Measurements from ENCODE around the gene RTP1.
"Not testable (repeated sequence)": the region's sequence is repeated elsewhere in the genome, so short reads cannot be mapped to it uniquely, and the experiment has no call there.

RTP1 gene

DNA sequence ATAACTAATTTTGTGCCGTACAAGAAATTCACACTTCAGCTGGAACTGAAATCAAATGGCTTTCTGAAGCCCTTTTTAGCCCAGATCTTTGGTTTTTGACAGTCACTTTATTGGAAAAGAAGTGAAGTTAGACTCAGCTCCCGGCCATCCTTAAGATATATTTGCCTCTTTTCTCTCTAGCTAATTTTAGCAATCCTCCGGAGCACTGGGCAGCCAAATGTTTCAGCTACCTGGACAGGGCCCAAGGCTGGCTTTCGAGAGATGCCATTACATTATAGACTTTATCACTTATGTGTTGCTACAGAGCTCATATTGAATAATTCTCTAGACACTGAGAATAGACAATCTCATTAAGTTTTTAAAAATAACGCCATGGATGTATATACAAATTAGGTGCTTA lies 29.5 kb upstream of the RTP1 start:
- TF ChIP-seq, protein P1, sequence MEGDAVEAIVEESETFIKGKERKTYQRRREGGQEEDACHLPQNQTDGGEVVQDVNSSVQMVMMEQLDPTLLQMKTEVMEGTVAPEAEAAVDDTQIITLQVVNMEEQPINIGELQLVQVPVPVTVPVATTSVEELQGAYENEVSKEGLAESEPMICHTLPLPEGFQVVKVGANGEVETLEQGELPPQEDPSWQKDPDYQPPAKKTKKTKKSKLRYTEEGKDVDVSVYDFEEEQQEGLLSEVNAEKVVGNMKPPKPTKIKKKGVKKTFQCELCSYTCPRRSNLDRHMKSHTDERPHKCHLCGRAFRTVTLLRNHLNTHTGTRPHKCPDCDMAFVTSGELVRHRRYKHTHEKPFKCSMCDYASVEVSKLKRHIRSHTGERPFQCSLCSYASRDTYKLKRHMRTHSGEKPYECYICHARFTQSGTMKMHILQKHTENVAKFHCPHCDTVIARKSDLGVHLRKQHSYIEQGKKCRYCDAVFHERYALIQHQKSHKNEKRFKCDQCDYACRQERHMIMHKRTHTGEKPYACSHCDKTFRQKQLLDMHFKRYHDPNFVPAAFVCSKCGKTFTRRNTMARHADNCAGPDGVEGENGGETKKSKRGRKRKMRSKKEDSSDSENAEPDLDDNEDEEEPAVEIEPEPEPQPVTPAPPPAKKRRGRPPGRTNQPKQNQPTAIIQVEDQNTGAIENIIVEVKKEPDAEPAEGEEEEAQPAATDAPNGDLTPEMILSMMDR (IDR thresholded peaks at IDR 0.05; ENCODE audit: low read length, missing control alignments): no peak
- DNase-seq (ENCODE audit: low read depth): no peak
- no peak overlapping the region for H3K4me3 ChIP-seq (replicated peaks; ENCODE audit: low read depth, low read length)

DNA sequence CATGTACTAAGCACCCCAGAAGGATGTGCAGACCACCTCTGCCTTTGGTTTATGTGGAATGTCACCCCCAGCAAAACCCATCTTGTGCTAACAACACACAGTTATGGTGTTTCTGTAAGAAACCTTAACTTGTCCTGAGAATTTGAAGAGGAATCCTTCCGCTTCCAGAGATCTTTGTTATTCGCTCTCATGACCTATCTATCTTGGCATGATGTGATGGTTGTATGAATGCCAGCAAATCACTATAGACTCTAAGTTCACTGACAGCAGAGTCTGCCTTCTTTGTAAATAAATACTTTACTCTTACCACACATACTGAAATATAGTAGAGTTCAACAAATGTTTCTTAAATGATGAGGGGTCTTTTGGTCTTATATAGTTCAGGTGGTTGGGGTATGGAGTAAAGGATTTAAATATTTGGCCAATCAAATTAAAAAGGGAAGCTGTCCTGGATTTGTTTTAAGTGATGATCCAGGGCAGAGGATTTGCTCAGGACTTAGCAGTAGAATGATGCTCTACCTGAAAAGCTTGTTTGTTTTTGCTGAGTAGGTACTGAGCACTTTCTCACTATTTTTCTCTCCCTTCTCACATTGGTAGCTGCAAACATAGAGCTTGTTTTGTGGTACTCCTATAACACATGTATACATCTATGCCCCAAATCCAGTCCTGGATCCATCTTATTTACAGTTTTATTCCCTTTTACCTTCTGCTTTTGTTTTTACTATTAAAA lies 27.9 kb upstream of the RTP1 start:
- TF ChIP-seq, protein P1 (IDR thresholded peaks at IDR 0.05; ENCODE audit: low read length, missing control alignments): no peak
- no peak for DNase-seq (ENCODE audit: low read depth)
- H3K4me3 ChIP-seq (replicated peaks; ENCODE audit: low read depth, low read length): no peak overlapping the region

DNA sequence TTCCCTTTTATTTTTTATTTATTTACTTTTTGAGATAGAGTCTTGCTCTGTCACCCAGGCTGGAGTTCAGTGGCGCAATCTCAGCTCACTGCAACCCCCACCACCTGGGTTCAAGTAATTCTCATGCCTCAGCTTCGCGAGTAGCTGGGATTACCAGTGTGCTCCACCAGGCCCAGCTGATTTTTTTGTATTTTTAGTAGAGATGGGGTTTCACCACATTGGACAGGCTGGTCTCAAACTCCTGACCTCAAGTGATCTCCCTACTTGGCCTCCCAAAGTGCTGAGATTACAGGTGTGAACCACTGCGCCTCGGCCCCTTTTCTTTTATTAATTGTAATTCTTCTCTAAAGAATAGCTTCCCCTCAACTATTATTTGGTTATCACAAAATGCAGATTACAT lies 26.4 kb upstream of the RTP1 start:
- not testable (repeated sequence) for DNase-seq (ENCODE audit: low read depth); H3K4me3 ChIP-seq (replicated peaks; ENCODE audit: low read depth, low read length)

DNA sequence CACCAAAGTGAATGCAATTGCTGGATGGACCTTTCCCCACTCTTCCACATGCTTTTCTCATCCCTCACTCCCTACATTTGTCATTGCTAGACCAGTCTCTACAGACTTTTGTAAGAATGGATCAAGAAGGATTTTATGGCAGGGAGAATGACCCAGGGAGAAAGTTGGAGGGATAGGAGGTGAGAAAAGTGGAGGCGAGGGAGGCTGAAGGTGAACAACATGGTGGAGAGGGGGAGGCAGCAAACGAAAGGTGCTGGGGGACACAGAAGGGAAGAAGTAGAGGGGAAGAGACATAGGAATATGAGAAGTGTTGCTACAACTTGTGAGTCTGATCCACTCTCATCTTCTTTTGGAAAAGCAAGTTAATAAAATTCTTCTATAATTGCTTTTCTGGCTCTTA lies 24.4 kb upstream of the RTP1 start:
- DNase-seq (ENCODE audit: low read depth): no peak
- TF ChIP-seq, protein P1 (IDR thresholded peaks at IDR 0.05; ENCODE audit: low read length, missing control alignments): no peak
- H3K4me3 ChIP-seq (replicated peaks; ENCODE audit: low read depth, low read length): no peak overlapping the region

DNA sequence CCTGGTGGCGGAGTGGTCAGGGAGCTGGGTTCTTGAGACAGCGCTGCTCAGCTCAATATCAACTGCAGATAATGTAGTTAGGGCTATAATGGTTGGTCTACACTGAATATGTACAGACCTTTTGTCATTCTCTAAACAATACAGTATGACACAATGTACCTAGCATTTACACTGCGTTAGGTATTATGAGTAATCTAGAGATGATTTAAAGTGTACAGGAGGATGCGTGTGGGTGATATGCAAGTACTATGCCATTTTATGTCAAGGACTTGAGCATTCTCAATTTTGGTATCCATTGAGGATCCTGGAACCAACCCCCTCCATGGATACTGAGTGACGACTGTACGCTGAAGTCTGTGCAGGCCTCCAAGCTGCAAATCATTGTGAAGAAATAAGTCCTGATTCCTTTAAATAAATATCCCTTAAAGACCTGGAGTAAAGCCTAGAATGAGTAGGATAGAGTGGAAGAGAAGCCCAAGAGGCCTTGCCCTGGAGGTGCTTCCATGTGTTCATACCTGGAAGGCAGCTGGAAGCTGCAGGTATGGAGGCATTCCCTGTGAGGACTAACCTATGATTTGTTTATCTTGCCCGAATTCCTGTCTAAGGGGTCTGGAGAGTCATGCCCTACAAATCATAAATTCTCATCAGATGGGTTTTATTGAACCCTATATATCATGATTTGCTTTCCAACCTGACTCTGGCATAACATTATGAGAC lies 15.7 kb upstream of the RTP1 start:
- TF ChIP-seq, protein P1 (IDR thresholded peaks at IDR 0.05; ENCODE audit: low read length, missing control alignments): no peak
- no peak overlapping the region for H3K4me3 ChIP-seq (replicated peaks; ENCODE audit: low read depth, low read length)
- no peak for DNase-seq (ENCODE audit: low read depth)

DNA sequence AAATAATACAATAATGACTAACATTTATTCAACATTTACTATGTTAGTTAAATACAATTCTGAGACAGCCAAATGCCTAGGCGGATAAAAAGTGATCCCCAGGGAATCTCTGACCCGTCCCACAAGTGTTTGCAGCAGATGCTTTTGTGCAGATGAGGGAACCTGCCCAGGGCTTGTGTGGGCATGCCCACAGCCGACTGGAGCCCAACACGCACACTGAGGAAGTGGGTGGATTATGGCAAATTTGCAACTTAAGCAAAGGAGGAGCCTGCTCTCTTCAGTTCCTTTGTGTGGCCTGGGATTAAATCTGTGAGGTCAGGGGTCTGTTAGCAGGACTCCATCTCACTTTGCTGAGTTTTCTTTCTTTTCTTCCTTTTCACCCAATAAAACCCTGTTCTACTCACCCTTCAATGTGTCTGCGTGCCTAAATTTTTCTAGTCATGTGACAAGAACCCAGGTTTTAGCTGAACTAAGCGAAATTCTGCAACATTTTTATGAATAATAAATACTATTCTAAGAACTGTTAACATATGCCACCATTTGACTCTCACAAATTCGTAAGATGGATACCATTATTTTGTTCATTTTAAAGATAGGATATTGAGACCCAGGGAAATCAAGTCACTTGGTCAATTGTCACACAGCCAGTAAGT lies 13.9 kb upstream of the RTP1 start:
- DNase-seq (ENCODE audit: low read depth): no peak
- H3K4me3 ChIP-seq (replicated peaks; ENCODE audit: low read depth, low read length): no peak overlapping the region
- TF ChIP-seq, protein P1 (IDR thresholded peaks at IDR 0.05; ENCODE audit: low read length, missing control alignments): no peak

DNA sequence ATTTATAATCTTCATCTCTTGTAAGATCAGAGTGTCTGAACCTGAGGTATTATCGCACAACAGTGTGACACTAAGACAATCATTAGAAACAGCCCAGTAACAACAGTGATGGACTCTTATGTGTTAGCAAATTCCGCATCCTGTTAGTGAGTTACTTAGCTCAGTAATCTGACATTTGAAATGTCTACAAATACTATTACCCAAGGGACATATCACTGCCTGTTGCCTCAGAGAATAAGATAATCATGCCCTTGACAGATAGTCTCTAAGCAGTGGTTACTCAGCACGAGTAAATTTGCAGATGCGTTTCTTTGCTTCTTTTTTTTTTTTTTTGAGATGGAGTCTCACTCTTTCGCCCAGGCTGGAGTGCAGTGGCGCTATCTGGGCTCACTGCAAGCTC lies 13.4 kb upstream of the RTP1 start:
- no peak overlapping the region for H3K4me3 ChIP-seq (replicated peaks; ENCODE audit: low read depth, low read length)
- no peak for DNase-seq (ENCODE audit: low read depth)
- TF ChIP-seq, protein P1 (IDR thresholded peaks at IDR 0.05; ENCODE audit: low read length, missing control alignments): no peak

Measured in fibroblast of pulmonary artery (primary cell).